OCI-LY7 (cell line): Measurements from ENCODE around the gene LRRFIP1. TPM values are rescaled to one million over a fixed set of nuclear protein-coding genes. Genes with fewer than 3 reads are reported as not detected.

Experiments
- BruUV-seq: library from RNA; stranded (reverse); fragments of 400-500 nt; replicated peaks from 2 replicates; lab custom pipeline; 2021; lab: Mats Ljungman, UMichigan
- CTCF ChIA-PET: fragments of 300-600 bp; sonication (Branson Sonifier 250); formaldehyde crosslinking; loops from one replicate; lab custom pipeline; 2022; ENCODE audit warnings: antibody characterized with exemption; ENCODE audit not compliant: unreplicated experiment; lab: Charles Lee
- POLR2A ChIA-PET: fragments of 300-600 bp; sonication (Branson Sonifier 250); formaldehyde crosslinking; loops from one replicate; lab custom pipeline; 2022; ENCODE audit warnings: antibody characterized with exemption; lab: Charles Lee
- DNase-seq: peaks from one replicate; pipeline ENCODE4 v3.0.0-alpha.2; 2015; ENCODE audit warnings: low spot score
- H2AFZ ChIP-seq: fragments of 200-600 bp; sonication (generic), shearing (Covaris generic); 2 replicates; pipeline ENCODE4 v1.6.1; 2014; ENCODE audit warnings: mild to moderate bottlenecking, antibody characterized with exemption, low read length, moderate library complexity
- H3K27ac ChIP-seq: fragments of 200-600 bp; sonication (generic); 2 replicates; pipeline ENCODE4 v1.5.1; 2014; ENCODE audit warnings: mixed run types, low read depth, mild to moderate bottlenecking, moderate library complexity, low read length, inconsistent platforms; ENCODE audit not compliant: poor library complexity, severe bottlenecking
- H3K36me3 ChIP-seq: fragments of 200-600 bp; sonication (generic); 2 replicates; pipeline ENCODE4 v1.6.1; 2014; ENCODE audit warnings: mild to moderate bottlenecking, antibody characterized with exemption, low read length, moderate library complexity, mixed read lengths; ENCODE audit not compliant: insufficient read depth
- H3K4me1 ChIP-seq: fragments of 200-600 bp; sonication (generic); 2 replicates; pipeline ENCODE4 v1.5.1; 2014; ENCODE audit warnings: mild to moderate bottlenecking, low read length; ENCODE audit not compliant: insufficient read depth, poor library complexity, severe bottlenecking
- H3K4me2 ChIP-seq: fragments of 200-600 bp; sonication (generic); 2 replicates; pipeline ENCODE4 v1.6.1; 2014; ENCODE audit warnings: mild to moderate bottlenecking, low read length
- H3K4me3 ChIP-seq: fragments of 200-600 bp; sonication (generic); 2 replicates; pipeline ENCODE4 v1.5.1; 2014; ENCODE audit warnings: mild to moderate bottlenecking, low read depth, low read length; ENCODE audit not compliant: poor library complexity, severe bottlenecking
- H3K79me2 ChIP-seq: fragments of 200-600 bp; sonication (generic); 2 replicates; pipeline ENCODE4 v1.6.1; 2016; ENCODE audit warnings: low read depth, mild to moderate bottlenecking, low read length, moderate library complexity, mixed read lengths; ENCODE audit not compliant: insufficient read depth
- H3K9me2 ChIP-seq: fragments of 200-600 bp; sonication (generic); 2 replicates; pipeline ENCODE4 v1.6.1; 2016; ENCODE audit warnings: mild to moderate bottlenecking, low read length, mixed read lengths; ENCODE audit not compliant: insufficient read depth
- H3K9me3 ChIP-seq: fragments of 200-600 bp; sonication (generic); 2 replicates; pipeline ENCODE4 v1.6.1; 2014; ENCODE audit warnings: mild to moderate bottlenecking, mixed run types, low read length, mixed read lengths
- H4K20me1 ChIP-seq: fragments of 200-600 bp; sonication (generic); 2 replicates; pipeline ENCODE4 v1.6.1; 2014; ENCODE audit warnings: mild to moderate bottlenecking, antibody characterized with exemption, low read length, moderate library complexity, mixed read lengths; ENCODE audit not compliant: insufficient read depth
- CTCF ChIP-seq: fragments of 200-600 bp; sonication (generic); conservative IDR thresholded peaks from 2 replicates; pipeline ENCODE4 v1.5.1; 2014; ENCODE audit warnings: mild to moderate bottlenecking, antibody characterized with exemption, low read length, moderate library complexity, mixed read lengths
- EZH2phosphoT487 ChIP-seq: fragments of 200-600 bp; sonication (generic); IDR thresholded peaks from 2 replicates; pipeline ENCODE4 v1.6.1; 2018; ENCODE audit warnings: low read depth, borderline replicate concordance, mild to moderate bottlenecking, mixed run types, antibody characterized with exemption, low read length, moderate library complexity, mixed read lengths
- intact Hi-C: fragments of 100-400 bp; cut with micrococcal nuclease; formaldehyde crosslinking; loops from one replicate; pipeline ENCODE4 v1.10.0; 2022; ENCODE audit not compliant: unreplicated experiment
- total RNA-seq, 2 experiments: library from RNA; depleted of rRNA in 1 of 2; stranded (reverse); fragments of >200 nt in 1 of 2; shearing (Covaris generic) in 1 of 2; gene quantifications; 2 replicates each; pipeline ENCODE4 v1.2.3, GENCODE V29; 2014 to 2022

The LRRFIP1 gene
- total RNA-seq, 2 experiments from 2014 or later, result 95.7 to 216 TPM

- no peak overlapping the region for H3K27ac ChIP-seq
- no peaks in the 10 kb centered on the region for H3K4me1 ChIP-seq
- peaks cover 8% of the 10 kb centered on the region; the same call in 1 of the 2 replicates for H4K20me1 ChIP-seq
- H2AFZ ChIP-seq, result no peak overlapping the region
- ChIA-PET POLR2A (interaction anchor here (0.6 kb wide), 1 partner anchor 9 kb away, joined by 3 read pairs; no protein-coding TSS in a partner anchor), CTCF (no interaction called here)
- H3K4me3 ChIP-seq, result no peak overlapping the region
- intact Hi-C loops, result no loop called here
- BruUV-seq, result no TSS peak
- H3K79me2 ChIP-seq, result peaks cover 44% of the 10 kb centered on the region; the same call in 1 of the 2 replicates
- no peak for DNase-seq
- H3K4me2 ChIP-seq, result no peak overlapping the region
- no peaks in the 10 kb centered on the region for H3K9me3 ChIP-seq
- H3K9me2 ChIP-seq, result no peaks in the 10 kb centered on the region
- TF ChIP-seq CTCF (no peak), EZH2phosphoT487 (no peak)
- peaks cover 63% of the 10 kb centered on the region for H3K36me3 ChIP-seq
Measured at GRCh38 chr2:237738255-237738654, 110.9 kb downstream of the LRRFIP1 start.

- intact Hi-C loops, result no loop called here
- TF ChIP-seq EZH2phosphoT487 (no peak), CTCF (no peak)
- no peak overlapping the region for H3K4me3 ChIP-seq
- peaks cover 36% of the 10 kb centered on the region; the same call in 1 of the 2 replicates for H3K79me2 ChIP-seq
- no peak for DNase-seq
- no peaks in the 10 kb centered on the region for H4K20me1 ChIP-seq
- no peak overlapping the region for H2AFZ ChIP-seq
- H3K36me3 ChIP-seq, result peaks cover 62% of the 10 kb centered on the region
- H3K4me1 ChIP-seq, result peaks cover 5% of the 10 kb centered on the region
- H3K27ac ChIP-seq, result no peak overlapping the region
- BruUV-seq, result no TSS peak
- H3K4me2 ChIP-seq, result no peak overlapping the region
- H3K9me2 ChIP-seq, result no peaks in the 10 kb centered on the region
- POLR2A ChIA-PET, result interaction anchor here (0.6 kb wide), 1 partner anchor 8 kb away, joined by 3 read pairs; no protein-coding TSS in a partner anchor
- H3K9me3 ChIP-seq, result no peaks in the 10 kb centered on the region
- CTCF ChIA-PET, result interaction anchor here (0.6 kb wide), 1 partner anchor 22 kb away, joined by 3 read pairs; no protein-coding TSS in a partner anchor
Measured at GRCh38 chr2:237739101-237739500, 111.7 kb downstream of the LRRFIP1 start.

GRCh38 chr2:237742191-237742590, 114.8 kb downstream of the LRRFIP1 start:
- H2AFZ ChIP-seq, result no peak overlapping the region
- no peak overlapping the region for H3K4me3 ChIP-seq
- H3K79me2 ChIP-seq, result peaks cover 39% of the 10 kb centered on the region
- no peak for DNase-seq
- no peak overlapping the region for H3K27ac ChIP-seq
- peaks cover 13% of the 10 kb centered on the region for H3K4me1 ChIP-seq
- H3K9me3 ChIP-seq, result no peaks in the 10 kb centered on the region
- BruUV-seq, result no TSS peak
- no peak for TF ChIP-seq CTCF
- no peak for TF ChIP-seq EZH2phosphoT487
- H3K9me2 ChIP-seq, result no peaks in the 10 kb centered on the region
- ChIA-PET POLR2A (no interaction called here), CTCF (no interaction called here)
- no peaks in the 10 kb centered on the region for H4K20me1 ChIP-seq
- H3K4me2 ChIP-seq, result no peak overlapping the region
- intact Hi-C loops, result no loop called here
- H3K36me3 ChIP-seq, result peaks cover 61% of the 10 kb centered on the region
